Epithelial cell of proximal tubule (primary cell): Measurements from ENCODE around the gene GTF2H2C_2.
"Not testable (repeated sequence)": the region's sequence is repeated elsewhere in the genome, so short reads cannot be mapped to it uniquely, and the experiment has no call there.

Experiments
- DNase-seq: peaks from one replicate; pipeline ENCODE4 v3.0.0-alpha.2; 2011; ENCODE audit warnings: low read depth
- H3K4me3 ChIP-seq: 2 replicates; pipeline ENCODE4 v1.5.1; 2011; ENCODE audit warnings: low read depth, mild to moderate bottlenecking, low read length

Gene GTF2H2C_2

DNA sequence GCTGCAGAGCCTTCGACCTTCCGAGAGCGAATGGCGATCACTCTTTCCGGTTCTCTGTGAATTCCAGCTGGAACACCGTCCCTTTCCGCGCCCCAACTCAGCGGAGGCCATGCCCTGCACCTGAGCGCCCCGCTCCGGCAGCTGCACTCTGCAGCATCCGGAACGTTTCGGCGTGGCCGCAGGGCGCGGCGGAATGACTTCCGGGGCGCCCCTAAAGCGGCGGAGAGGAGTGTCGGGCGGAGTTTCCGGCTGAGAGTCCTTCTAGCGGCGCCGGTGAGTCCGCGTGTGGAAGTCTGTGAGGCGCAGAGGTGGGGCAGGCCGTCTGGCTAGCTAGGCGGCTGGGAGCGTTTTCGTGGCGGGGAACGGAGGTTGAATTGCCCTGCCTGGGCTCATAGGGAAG, at the start of gene GTF2H2C_2:
TSS of gene GTF2H2C_2 (plus strand) at position 252 of the 400 bp plus-strand sequence.
- not testable (repeated sequence) for H3K4me3 ChIP-seq, DNase-seq

DNA sequence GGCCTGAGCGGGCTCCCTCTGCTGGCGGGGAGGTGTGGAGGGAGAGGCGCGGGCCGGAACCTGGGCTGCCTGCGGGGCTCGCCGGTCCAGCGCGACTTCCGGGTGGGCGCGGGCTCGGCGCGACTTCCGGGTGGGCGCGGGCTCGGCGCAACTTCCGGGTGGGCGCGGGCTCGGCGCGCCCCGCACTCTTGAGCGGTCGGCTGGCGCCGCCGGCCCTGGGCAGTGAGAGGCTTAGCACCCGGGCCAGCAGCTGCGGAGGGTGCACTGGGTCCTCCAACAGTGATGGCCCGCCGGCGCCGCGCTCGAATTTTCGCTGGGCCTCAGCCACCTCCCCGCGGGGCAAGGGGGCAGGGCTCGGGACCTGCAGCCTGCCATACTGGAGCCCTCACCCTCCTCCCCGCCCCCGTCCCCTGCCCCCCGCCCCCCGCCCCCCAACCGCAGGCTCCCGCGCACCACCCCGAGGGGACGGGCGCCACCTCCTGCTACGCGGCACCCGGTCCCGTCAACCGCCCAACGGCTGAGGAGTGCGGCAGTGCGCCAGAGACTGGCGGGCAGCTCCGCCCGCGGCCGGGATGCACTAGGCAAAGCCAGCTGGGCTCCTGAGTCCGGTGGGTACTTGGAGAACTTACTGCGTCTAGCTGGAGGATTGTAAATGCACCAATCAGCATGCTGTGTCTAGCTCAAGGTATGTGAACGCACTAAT, 14.0 kb upstream of the GTF2H2C_2 start:
- H3K4me3 ChIP-seq: peak overlapping the region; percentile 38
- not testable (repeated sequence) for DNase-seq

DNA sequence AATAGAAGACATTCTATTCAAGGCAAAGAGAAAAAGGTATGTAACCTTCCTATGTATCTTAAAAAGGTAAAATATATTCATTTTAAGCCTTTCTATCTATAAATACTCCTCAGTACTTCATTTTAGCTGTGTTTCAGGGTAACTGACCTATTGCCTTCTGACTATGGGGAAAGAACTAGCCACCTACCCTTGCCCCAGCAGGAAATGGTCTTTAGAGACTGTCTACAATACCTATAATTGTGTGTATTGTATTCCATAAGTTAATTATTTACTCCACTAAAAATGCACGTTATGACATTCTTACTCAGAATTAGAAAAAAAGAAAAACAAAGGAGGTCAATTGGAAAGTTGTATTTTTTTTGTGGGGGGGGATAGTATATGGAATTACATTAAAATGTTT, 6.2 kb downstream of the GTF2H2C_2 start:
- not testable (repeated sequence) for DNase-seq, H3K4me3 ChIP-seq

DNA sequence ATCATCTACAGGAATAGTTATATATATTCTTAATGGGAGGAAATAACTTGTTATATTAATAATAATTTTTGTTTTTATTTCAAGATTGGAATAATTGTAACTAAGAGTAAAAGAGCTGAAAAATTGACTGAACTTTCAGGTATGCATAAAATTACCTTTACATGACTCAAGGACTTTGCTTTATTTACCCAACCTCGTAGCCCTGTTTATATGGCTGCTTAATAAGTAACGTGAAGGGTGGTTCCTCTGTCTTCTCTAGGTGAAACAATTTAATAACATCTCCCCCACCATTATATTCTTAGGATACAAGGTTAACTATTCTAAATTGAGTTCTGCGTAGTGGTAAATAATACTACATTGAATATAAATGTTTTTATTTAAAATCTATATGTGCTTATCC, 8.0 kb downstream of the GTF2H2C_2 start:
- H3K4me3 ChIP-seq, DNase-seq: not testable (repeated sequence)

DNA sequence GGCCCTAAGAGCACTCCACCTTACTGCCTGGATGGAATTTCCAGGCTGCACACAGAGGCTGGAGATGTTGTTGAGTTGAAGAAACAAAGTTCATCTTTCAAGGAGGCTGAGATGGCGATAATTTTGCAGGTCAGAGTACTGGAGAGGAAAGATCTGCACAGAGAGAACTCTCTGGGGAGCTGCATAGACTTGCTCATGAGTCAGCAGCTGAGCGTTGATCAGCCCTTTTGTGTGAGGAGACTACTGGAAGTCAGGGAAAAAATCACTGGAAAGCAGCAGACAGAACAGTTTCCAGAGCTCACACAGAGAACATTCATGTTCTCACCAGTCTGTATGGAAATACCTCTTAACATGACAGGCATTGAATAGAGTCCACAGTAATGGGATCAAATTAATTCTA, 23.4 kb downstream of the GTF2H2C_2 start:
- not testable (repeated sequence) for H3K4me3 ChIP-seq, DNase-seq

DNA sequence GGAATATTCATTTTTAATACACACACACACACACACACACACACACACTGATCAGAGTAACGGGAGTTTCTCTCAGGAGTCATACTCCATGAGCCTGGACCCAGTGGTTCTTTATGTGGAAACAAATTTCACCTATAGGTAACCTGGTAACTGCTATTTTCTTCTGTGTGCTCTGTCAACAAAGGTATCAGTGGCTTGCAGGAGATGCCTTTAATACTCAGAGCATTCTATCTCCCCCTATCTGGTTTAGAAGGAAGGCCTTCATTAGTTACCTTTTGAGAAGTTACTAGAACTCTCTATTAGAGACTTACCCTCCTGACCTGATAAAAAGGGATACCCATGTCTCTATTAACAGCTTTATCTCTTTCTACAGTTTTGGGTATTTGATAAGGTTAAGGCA, 34.4 kb downstream of the GTF2H2C_2 start:
- H3K4me3 ChIP-seq, DNase-seq: not testable (repeated sequence)

DNA sequence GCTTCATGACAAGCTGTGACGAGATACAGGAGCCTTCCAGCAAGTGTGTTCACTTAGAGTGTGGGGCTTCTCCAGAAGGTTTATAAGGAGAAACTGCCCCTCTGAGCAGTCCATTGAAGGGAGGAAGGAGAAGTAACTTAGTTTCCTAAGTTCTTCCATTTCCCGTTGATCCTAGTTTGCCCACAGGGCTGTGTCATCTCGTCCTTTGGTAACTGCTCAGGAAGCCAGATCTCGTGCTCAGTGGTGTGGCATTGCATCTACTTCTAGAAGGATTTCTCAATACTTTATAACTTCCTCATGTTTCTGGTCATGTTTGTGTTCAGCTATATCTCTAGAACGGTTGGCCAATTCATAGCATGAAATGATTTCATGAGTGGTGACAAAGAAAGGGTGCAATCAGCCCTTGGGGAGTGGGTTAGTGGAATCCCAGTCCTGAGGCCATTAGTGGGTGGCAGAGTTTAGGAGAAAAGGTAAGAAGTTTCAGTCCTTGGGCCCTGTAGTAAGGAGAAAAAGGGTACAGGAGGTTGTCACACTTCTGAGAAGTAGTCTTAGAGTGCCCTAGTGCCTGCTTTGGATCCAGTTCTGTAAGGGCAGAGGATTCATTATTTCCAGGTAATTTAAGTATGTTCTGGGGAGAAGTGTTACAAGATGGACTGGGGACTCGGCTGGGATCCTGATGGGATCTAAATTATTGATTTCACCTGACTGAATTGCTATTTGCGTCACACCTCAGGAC, 36.2 kb downstream of the GTF2H2C_2 start:
- not testable (repeated sequence) for DNase-seq, H3K4me3 ChIP-seq

DNA sequence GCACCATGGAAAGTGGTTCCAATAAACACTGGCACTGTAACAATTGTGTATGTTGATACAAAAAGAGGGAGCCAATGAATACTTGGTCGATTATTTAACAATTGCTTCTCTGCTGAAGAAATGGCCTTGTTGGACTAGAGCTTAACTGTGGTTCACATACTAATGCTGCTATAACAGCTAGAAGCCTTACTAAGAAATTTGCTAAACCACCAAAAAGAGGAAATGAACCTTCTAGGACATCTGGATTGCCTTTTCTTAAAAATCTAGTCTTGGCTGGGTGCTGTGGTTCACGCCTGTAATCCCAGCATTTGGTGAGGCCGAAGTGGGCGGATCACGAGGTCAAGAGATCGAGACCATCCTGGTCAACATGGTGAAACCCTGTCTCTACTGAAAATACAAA, 41.9 kb downstream of the GTF2H2C_2 start:
- H3K4me3 ChIP-seq, DNase-seq: not testable (repeated sequence)

DNA sequence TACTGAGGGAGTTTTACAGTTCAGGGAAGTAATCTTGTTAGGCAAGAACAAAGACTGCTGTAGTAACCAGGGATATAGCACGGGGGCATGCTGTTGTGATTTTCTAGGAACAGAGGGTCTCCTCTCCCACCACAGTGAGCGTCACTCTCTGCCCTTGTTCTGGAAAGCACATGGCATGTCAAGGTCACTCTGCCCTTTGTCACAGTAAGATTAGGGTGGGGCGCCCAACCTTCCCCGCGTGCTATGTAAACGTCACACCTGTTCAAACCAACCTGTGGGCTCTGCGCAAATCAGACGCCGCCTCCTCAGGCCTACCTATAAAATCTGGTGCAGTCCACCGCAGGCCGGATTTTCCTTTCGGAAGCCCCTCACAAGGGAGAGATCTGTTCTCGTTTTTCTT, 44.0 kb downstream of the GTF2H2C_2 start:
- not testable (repeated sequence) for H3K4me3 ChIP-seq, DNase-seq

DNA sequence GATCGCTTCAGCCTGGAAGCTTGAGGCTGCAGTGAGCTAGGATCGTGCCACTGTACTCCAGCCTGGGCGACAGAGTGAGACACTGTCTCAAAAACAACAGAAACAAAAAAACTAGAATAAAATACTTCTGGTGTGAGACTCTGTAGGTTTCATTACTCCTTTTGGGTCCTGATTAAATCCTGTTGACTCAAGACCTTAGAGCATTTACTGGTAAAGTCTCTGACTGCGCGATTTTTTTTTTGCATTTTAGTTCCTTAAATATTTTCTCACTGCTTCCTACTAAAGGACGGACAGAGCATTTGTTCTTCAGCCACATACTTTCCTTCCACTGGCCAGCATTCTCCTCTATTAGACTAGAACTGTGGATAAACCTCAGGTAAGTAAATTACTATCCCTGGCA, 46.8 kb downstream of the GTF2H2C_2 start:
- H3K4me3 ChIP-seq, DNase-seq: not testable (repeated sequence)

DNA sequence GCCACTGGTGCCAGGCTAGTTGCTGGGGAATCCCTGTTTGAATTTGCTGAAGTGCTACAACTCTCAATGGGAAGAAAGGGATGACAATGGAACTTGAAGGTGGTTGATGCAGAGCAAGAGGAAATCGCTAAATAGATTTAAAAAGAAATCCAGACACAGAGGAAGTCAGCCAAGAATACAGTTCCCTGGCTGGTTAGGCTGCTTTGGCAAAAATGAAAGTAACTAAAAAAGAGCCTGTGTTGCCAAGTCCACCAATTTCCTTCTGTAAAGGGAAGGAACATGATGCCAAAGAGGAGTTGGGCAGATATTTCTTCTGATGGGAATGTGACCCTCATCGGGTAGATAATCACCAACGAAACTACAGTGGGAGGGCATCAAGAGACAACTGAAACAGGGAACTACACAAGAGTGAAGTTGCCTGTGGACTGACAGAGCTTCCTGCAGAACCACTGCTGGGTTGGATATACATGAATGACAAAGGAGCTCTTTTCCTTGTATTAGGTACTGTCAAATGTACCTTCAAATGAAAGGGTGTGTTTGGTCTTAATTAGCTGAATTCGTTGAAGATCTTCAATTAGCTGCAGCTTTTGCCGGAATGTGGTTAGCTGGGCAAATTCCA, 49.0 kb downstream of the GTF2H2C_2 start:
- not testable (repeated sequence) for H3K4me3 ChIP-seq, DNase-seq

DNA sequence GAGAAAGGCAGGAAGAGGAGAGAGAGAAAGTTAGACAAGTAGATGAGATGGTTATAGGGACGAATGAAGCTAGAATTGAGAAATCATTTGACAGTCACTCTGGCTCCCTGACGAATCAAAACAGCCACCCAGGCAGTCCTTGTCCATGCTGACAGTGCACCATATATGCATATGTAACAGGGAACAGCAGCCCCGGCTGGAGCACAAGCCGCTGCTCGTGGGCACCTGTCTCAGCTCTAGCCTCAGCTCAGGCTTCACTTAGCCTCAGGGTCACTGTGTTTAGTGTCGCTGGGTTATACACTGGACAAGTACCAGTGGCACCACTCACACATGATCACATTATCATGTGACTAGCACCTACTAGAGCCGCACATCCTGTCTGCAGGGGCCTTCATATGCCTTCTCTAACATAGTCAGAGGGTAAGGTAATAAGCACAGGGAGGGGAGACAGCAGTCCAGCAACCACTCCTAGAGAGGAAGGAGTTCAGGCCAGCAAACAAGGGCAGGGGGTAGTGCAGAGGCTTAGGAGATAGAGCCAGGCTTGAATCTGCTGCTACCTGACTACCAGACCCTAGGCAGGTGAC, 54.9 kb downstream of the GTF2H2C_2 start:
- DNase-seq, H3K4me3 ChIP-seq: not testable (repeated sequence)
